Breast epithelium (tissue), 4 donors: Measurements from ENCODE around the gene ZNF143. TPM values are rescaled to one million over a fixed set of nuclear protein-coding genes. Genes with fewer than 3 reads are reported as not detected.

ENCODE experiments used
- DNase-seq, 2 donors: peaks; one replicate each; pipeline ENCODE4 v3.0.0-alpha.2; 2019; ENCODE audit warnings: low spot score in 2 of 2
- H3K27ac ChIP-seq, 2 donors: fragments of 200-600 bp; sonication (generic) in 1 of 2; one replicate each; pipeline ENCODE4 v1.5.1; 2016 to 2019; ENCODE audit warnings: mild to moderate bottlenecking in 1 of 2
- H3K27me3 ChIP-seq, 2 donors: fragments of 200-600 bp; sonication (generic) in 1 of 2; one replicate each; pipeline versions ENCODE4 v1.5.1 to v1.6.0; 2017 to 2019; ENCODE audit warnings: control low read depth in 1 of 2, mild to moderate bottlenecking in 1 of 2
- H3K36me3 ChIP-seq: fragments of 200-600 bp; one replicate; pipeline ENCODE4 v1.5.1; 2019
- H3K4me1 ChIP-seq, 2 donors: fragments of 200-600 bp; sonication (generic); one replicate each; pipeline ENCODE4 v1.5.1; 2016 to 2019; ENCODE audit warnings: control low read depth in 1 of 2
- H3K4me3 ChIP-seq, 3 donors: fragments of 200-600 bp; sonication (generic); 1 replicate in 2 of 3; 2 replicates in 1 of 3; pipeline ENCODE4 v1.5.1; 2016 to 2019; ENCODE audit warnings: mild to moderate bottlenecking in 3 of 3, moderate library complexity in 2 of 3
- H3K9me3 ChIP-seq, 2 donors: fragments of 200-600 bp; sonication (generic) in 1 of 2; one replicate each; pipeline ENCODE4 v1.5.1; 2016 to 2019; ENCODE audit warnings: control low read depth in 1 of 2
- CTCF ChIP-seq, 3 donors: fragments of 450-650 bp; IDR thresholded peaks; one replicate each; pipeline ENCODE4 v1.5.1; 2016 to 2017; ENCODE audit warnings: antibody characterized with exemption in 3 of 3, mild to moderate bottlenecking in 3 of 3, moderate library complexity in 3 of 3
- POLR2A ChIP-seq: fragments of 450-650 bp; IDR thresholded peaks from one replicate; pipeline ENCODE4 v1.6.1; 2016; ENCODE audit warnings: antibody characterized with exemption, mild to moderate bottlenecking, moderate library complexity
- POLR2AphosphoS5 ChIP-seq, 3 donors: sonication (generic); formaldehyde crosslinking; IDR thresholded peaks; one replicate each; pipeline ENCODE4 v1.6.1; 2017; ENCODE audit warnings: antibody characterized with exemption in 3 of 3
- intact Hi-C: fragments of 100-400 bp; cut with DNase I; formaldehyde crosslinking; loops from one replicate; pipeline ENCODE4 v1.15.1; 2023; ENCODE audit warnings: low total_unique reads
- total RNA-seq, 3 donors: library from RNA; depleted of rRNA; stranded (reverse); fragments of >200 nt; gene quantifications; one replicate each; pipeline ENCODE4 v1.1.0, GENCODE V29; 2016

The ZNF143 gene
- total RNA-seq, 3 donors from 2014 or later, result 21.1 to 41.3 (median 39.2) TPM

- TF ChIP-seq POLR2AphosphoS5 (IDR thresholded peaks at IDR 0.05), result no peak
- no peak for TF ChIP-seq CTCF (IDR thresholded peaks at IDR 0.05)
- TF ChIP-seq POLR2A, result no peak
- Histone ChIP-seq H3K27me3 (no peaks in the 10 kb centered on the region), H3K27ac (no peak overlapping the region), H3K36me3 (peaks cover 6% of the 10 kb centered on the region), H3K4me3 (no peak overlapping the region), H3K9me3 (no peaks in the 10 kb centered on the region), H3K4me1 (no peaks in the 10 kb centered on the region)
- intact Hi-C loops, result no loop called here
- no peak for DNase-seq
Measured at GRCh38 chr11:9516113-9516512, 55.3 kb downstream of the ZNF143 start.

- intact Hi-C loops, result no loop called here
- DNase-seq, result no peak
- TF ChIP-seq POLR2A, result no peak
- Histone ChIP-seq H3K9me3 (no peaks in the 10 kb centered on the region), H3K4me1 (no peaks in the 10 kb centered on the region), H3K27me3 (no peaks in the 10 kb centered on the region), H3K27ac (no peak overlapping the region), H3K4me3 (no peak overlapping the region), H3K36me3 (peaks cover 6% of the 10 kb centered on the region)
Measured at GRCh38 chr11:9518835-9519410, 58.1 kb downstream of the ZNF143 start.

GRCh38 chr11:9524001-9524400 is 63.2 kb downstream of the ZNF143 start:
- TF ChIP-seq POLR2A (no peak), POLR2AphosphoS5 (IDR thresholded peaks at IDR 0.05) (no peak), CTCF (IDR thresholded peaks at IDR 0.05) (no peak)
- Histone ChIP-seq H3K36me3 (no peaks in the 10 kb centered on the region), H3K9me3 (no peaks in the 10 kb centered on the region), H3K4me3 (no peak overlapping the region), H3K27me3 (no peaks in the 10 kb centered on the region), H3K4me1 (peaks cover 5 to 7% of the 10 kb centered on the region in 2 donors), H3K27ac (no peak overlapping the region)
- no peak for DNase-seq
- intact Hi-C loops, result loop anchor here (2.0 kb wide), 1 partner anchor 33 kb away; no protein-coding TSS in a partner anchor

GRCh38 chr11:9525116-9525515 is 64.3 kb downstream of the ZNF143 start:
- Histone ChIP-seq H3K4me3 (no peak overlapping the region), H3K27me3 (no peaks in the 10 kb centered on the region), H3K27ac (no peak overlapping the region), H3K36me3 (no peaks in the 10 kb centered on the region), H3K4me1 (peaks cover 5 to 7% of the 10 kb centered on the region in 2 donors), H3K9me3 (no peaks in the 10 kb centered on the region)
- intact Hi-C loops, result loop anchor here (2.0 kb wide), 1 partner anchor 34 kb away; no protein-coding TSS in a partner anchor
- TF ChIP-seq POLR2A, result no peak
- TF ChIP-seq POLR2AphosphoS5 (IDR thresholded peaks at IDR 0.05), result no peak
- DNase-seq, result no peak

GRCh38 chr11:9527481-9528135 is 66.8 kb downstream of the ZNF143 start:
- peak overlapping the region; percentile 74 to 75 for H3K27ac ChIP-seq

More at GRCh38 chr11:9527481-9528135, 66.8 kb downstream of the ZNF143 start:
- H3K4me1 ChIP-seq, result peaks cover 5 to 7% of the 10 kb centered on the region in 2 donors
- no peaks in the 10 kb centered on the region for H3K27me3 ChIP-seq
- DNase-seq, result no peak
- no peaks in the 10 kb centered on the region for H3K36me3 ChIP-seq
- H3K9me3 ChIP-seq, result no peaks in the 10 kb centered on the region
- intact Hi-C loops, result no loop called here
- TF ChIP-seq CTCF (IDR thresholded peaks at IDR 0.05) (no peak), POLR2AphosphoS5 (IDR thresholded peaks at IDR 0.05) (peak in 1 of 3 donors; percentile 53), POLR2A (no peak)
- H3K4me3 ChIP-seq, result no peak overlapping the region
